SK-N-SH (cell line): ENCODE results near the gene PNP. TPM values are rescaled to one million over a fixed set of nuclear protein-coding genes. Genes with fewer than 3 reads are reported as not detected.

Experiments used
- CTCF ChIA-PET: fragments of 300-600, 350-600 bp; formaldehyde crosslinking; extraction: SDS; loops from one replicate; lab custom pipeline; 2021; lab: Yijun Ruan, JAX
- POLR2A ChIA-PET: fragments of 350-600 bp; sonication (Branson Sonifier 250); formaldehyde crosslinking; extraction: SDS; loops from one replicate; lab custom pipeline; 2020; ENCODE audit warnings: antibody characterized with exemption, inconsistent platforms; lab: Yijun Ruan, JAX
- DNase-seq: peaks from one replicate; pipeline ENCODE4 v3.0.0; 2012
- H2AFZ ChIP-seq: fragments of 200-600 bp; sonication (generic); 2 replicates; pipeline ENCODE4 v1.8.1; 2016; ENCODE audit warnings: antibody characterized with exemption, mild to moderate bottlenecking, low read depth
- H3F3A ChIP-seq: fragments of 200-600 bp; sonication (generic); replicated peaks from 2 replicates; pipeline ENCODE3; 2016; ENCODE audit warnings: antibody characterized with exemption, mild to moderate bottlenecking; ENCODE audit not compliant: insufficient read depth
- H3K27ac ChIP-seq, 2 experiments: fragments of 200-500 bp in 1 of 2; fragments of 200-600 bp in 1 of 2; sonication (Bioruptor generic) in 1 of 2; sonication (generic), shearing (Covaris generic) in 1 of 2; 2 replicates each; pipeline versions ENCODE4 v1.5.1 to v1.6.1; 2014 to 2016; ENCODE audit warnings: low read depth in 2 of 2, inconsistent platforms in 1 of 2, low read length in 1 of 2, mild to moderate bottlenecking in 1 of 2, mixed read lengths in 1 of 2
- H3K27me3 ChIP-seq: fragments of 200-600 bp; sonication (generic), shearing (Covaris generic); 2 replicates; pipeline ENCODE4 v1.6.1; 2016; ENCODE audit warnings: mixed run types; ENCODE audit not compliant: insufficient read depth
- H3K36me3 ChIP-seq, 2 experiments: fragments of 200-500 bp in 1 of 2; fragments of 200-600 bp in 1 of 2; sonication (Bioruptor generic) in 1 of 2; sonication (generic) in 1 of 2; replicated peaks in 1 of 2; 2 replicates each; pipeline versions ENCODE3 to v1.5.1; 2014 to 2016; ENCODE audit warnings: low read length in 1 of 2, mild to moderate bottlenecking in 1 of 2; ENCODE audit not compliant: insufficient read depth in 2 of 2, control insufficient read depth in 1 of 2
- H3K4me1 ChIP-seq, 2 experiments: fragments of 200-500 bp in 1 of 2; fragments of 200-600 bp in 1 of 2; sonication (Bioruptor generic) in 1 of 2; sonication (generic), shearing (Covaris generic) in 1 of 2; 2 replicates each; pipeline versions ENCODE4 v1.5.1 to v1.6.1; 2014 to 2016; ENCODE audit warnings: low read depth in 1 of 2, low read length in 1 of 2, mixed run types in 1 of 2; ENCODE audit not compliant: insufficient read depth in 2 of 2, control insufficient read depth in 1 of 2
- H3K4me2 ChIP-seq: fragments of 200-600 bp; sonication (generic), shearing (Covaris generic); 2 replicates; pipeline ENCODE4 v1.6.1; 2017; ENCODE audit warnings: mixed run types
- H3K4me3 ChIP-seq, 2 experiments: fragments of 200-500 bp in 1 of 2; fragments of 200-600 bp in 1 of 2; sonication (Bioruptor generic) in 1 of 2; sonication (generic), shearing (Covaris generic) in 1 of 2; 2 replicates each; pipeline versions ENCODE4 v1.5.1 to v1.8.1; 2014 to 2016; ENCODE audit warnings: low read depth in 2 of 2, inconsistent platforms in 1 of 2, low read length in 1 of 2, mild to moderate bottlenecking in 1 of 2, mixed read lengths in 1 of 2, moderate library complexity in 1 of 2
- H3K79me2 ChIP-seq: fragments of 200-600 bp; sonication (generic); 2 replicates; pipeline ENCODE4 v1.8.1; 2017; ENCODE audit warnings: mild to moderate bottlenecking; ENCODE audit not compliant: insufficient read depth
- H3K9ac ChIP-seq: fragments of 200-600 bp; sonication (generic); 2 replicates; pipeline ENCODE4 v1.6.1; 2017; ENCODE audit warnings: mixed run types
- H3K9me2 ChIP-seq: fragments of 200-600 bp; sonication (generic); 2 replicates; pipeline ENCODE4 v1.6.1; 2017; ENCODE audit warnings: mixed run types
- H3K9me3 ChIP-seq: fragments of 200-600 bp; sonication (generic); 2 replicates; pipeline ENCODE4 v1.6.1; 2017; ENCODE audit warnings: mixed run types, mild to moderate bottlenecking, moderate library complexity
- H4K20me1 ChIP-seq: fragments of 200-600 bp; sonication (generic); 2 replicates; pipeline ENCODE4 v1.6.1; 2017; ENCODE audit warnings: mild to moderate bottlenecking, mixed run types; ENCODE audit not compliant: insufficient read depth
- CHD2 ChIP-seq: fragments of 150-350 bp; IDR thresholded peaks from 2 replicates; pipeline ENCODE4 v1.6.1; 2018; ENCODE audit warnings: low read length; ENCODE audit not compliant: partially characterized antibody
- ELF1 ChIP-seq: IDR thresholded peaks from 2 replicates; pipeline ENCODE4 v1.4.0; 2012
- EP300 ChIP-seq, 2 experiments: IDR thresholded peaks; 2 replicates each; pipeline versions ENCODE4 v1.4.0 to v1.6.1; 2012; ENCODE audit warnings: borderline replicate concordance in 1 of 2, low read depth in 1 of 2, low read length in 1 of 2
- EZH2phosphoT487 ChIP-seq: fragments of 200-600 bp; sonication (generic); IDR thresholded peaks from 2 replicates; pipeline ENCODE4 v1.6.1; 2017; ENCODE audit warnings: low read depth, mixed run types, mild to moderate bottlenecking, antibody characterized with exemption, moderate library complexity, borderline replicate concordance
- FOXJ3 ChIP-seq: sonication (generic); formaldehyde crosslinking; IDR thresholded peaks from 2 replicates; pipeline ENCODE4 v1.5.1; 2020; ENCODE audit warnings: mild to moderate bottlenecking, missing genetic modification reagents
- MEF2A ChIP-seq: IDR thresholded peaks from 2 replicates; pipeline ENCODE4 v1.4.0; 2012; ENCODE audit warnings: low read depth, borderline replicate concordance
- MXI1 ChIP-seq: IDR thresholded peaks from 2 replicates; pipeline ENCODE4 v1.6.1; 2012; ENCODE audit warnings: mild to moderate bottlenecking, low read depth, low read length, improper control_type of control experiment
- POLR2AphosphoS5 ChIP-seq: IDR thresholded peaks from 2 replicates; pipeline ENCODE4 v1.6.1; 2012; ENCODE audit warnings: low read depth, low read length
- RCOR1 ChIP-seq: fragments of 150-350 bp; IDR thresholded peaks from 2 replicates; pipeline ENCODE4 v1.6.1; 2017; ENCODE audit warnings: antibody characterized with exemption, low read length
- RXRA ChIP-seq: IDR thresholded peaks from 2 replicates; pipeline ENCODE4 v1.4.0; 2012; ENCODE audit warnings: low read depth, mild to moderate bottlenecking, borderline replicate concordance
- SMC3 ChIP-seq: IDR thresholded peaks from 2 replicates; pipeline ENCODE4 v1.6.1; 2012; ENCODE audit warnings: low read depth, low read length, improper control_type of control experiment
- TAF1 ChIP-seq: IDR thresholded peaks from 2 replicates; pipeline ENCODE4 v1.6.1; 2012; ENCODE audit warnings: low read depth, mild to moderate bottlenecking, low read length, moderate library complexity, borderline replicate concordance
- TEAD4 ChIP-seq: IDR thresholded peaks from 2 replicates; pipeline ENCODE4 v1.4.0; 2012; ENCODE audit warnings: mild to moderate bottlenecking, borderline replicate concordance; ENCODE audit not compliant: insufficient read depth
- WGBS: methylation state at CpG from one replicate; pipeline ENCODE4 v1.1.6; 2017; ENCODE audit warnings: low lambda C conversion rate; 5-methylcytosine and 5-hydroxymethylcytosine counted together
- polyA plus RNA-seq, 3 experiments: library from polyadenylated mRNA; depleted of rRNA; stranded (reverse); fragments of >200 nt; gene quantifications; 2 replicates each; pipeline ENCODE4 v1.2.3, GENCODE V29; 2012
- TF ChIP-seq, protein P1 (sequence below): IDR thresholded peaks from 2 replicates; pipeline ENCODE4 v1.6.1; 2012; ENCODE audit warnings: mild to moderate bottlenecking, low read depth, low read length, moderate library complexity
- TF ChIP-seq, protein P2 (sequence below): fragments of 150-350 bp; IDR thresholded peaks from 2 replicates; pipeline ENCODE4 v1.6.1; 2017; ENCODE audit warnings: antibody characterized with exemption, low read length, low read depth, borderline replicate concordance
- TF ChIP-seq, protein P3 (sequence below): IDR thresholded peaks from 2 replicates; pipeline ENCODE4 v1.4.0; 2012; ENCODE audit warnings: low read depth
- TF ChIP-seq, protein P4 (sequence below): IDR thresholded peaks from 2 replicates; pipeline ENCODE4 v1.4.0; 2012; ENCODE audit warnings: low read depth, borderline replicate concordance
- TF ChIP-seq, protein P5 (sequence below): IDR thresholded peaks from 2 replicates; pipeline ENCODE4; 2012
- TF ChIP-seq, protein P6 (sequence below): IDR thresholded peaks from 2 replicates; pipeline ENCODE4 v1.4.0; 2012; ENCODE audit warnings: low read depth, borderline replicate concordance
- TF ChIP-seq, protein P7 (sequence below): fragments of 150-350 bp; IDR thresholded peaks from 2 replicates; pipeline ENCODE4 v1.6.1; 2016; ENCODE audit warnings: mild to moderate bottlenecking, low read depth, low read length

Gene PNP
- polyA plus RNA-seq, 1 of the 3 experiments (the other 2 are of a cell fraction), result 29.8 TPM

DNA sequence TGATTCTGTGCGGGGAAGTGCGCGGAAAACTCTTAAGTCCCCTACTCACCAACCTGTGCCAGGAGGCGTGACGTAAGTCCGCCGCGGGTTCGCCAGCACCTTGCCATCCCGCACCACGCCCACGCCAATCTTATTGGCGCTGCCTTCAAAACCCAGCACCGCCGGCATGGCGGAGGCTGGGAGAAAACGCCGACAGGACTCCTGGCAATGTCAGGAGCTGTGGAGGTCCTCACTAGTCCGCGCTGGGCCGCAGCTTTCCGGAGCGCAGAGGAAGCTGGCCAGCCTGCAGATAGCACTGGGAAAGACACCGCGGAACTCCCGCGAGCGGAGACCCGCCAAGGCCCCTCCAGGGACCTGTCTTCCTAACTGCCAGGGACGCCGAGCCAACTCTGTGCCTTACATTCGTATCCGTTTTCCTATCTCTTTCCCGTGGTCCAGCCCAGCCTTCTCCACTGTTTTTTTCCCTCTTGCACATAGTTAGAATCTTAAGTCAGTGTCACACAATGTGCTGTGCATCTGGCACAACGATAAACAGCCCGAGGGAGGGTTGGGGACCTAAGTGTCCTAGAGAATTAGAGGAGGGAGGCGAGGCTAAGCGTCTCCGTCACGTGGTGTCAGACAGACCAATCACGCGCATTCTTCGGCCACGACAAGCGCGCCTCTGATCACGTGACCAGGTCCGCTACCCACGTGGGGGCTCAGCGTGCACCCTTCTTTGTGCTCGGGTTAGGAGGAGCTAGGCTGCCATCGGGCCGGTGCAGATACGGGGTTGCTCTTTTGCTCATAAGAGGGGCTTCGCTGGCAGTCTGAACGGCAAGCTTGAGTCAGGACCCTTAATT lies 14.5 kb upstream of the PNP start, which contains the start of the genes APEX1 and OSGEP:
TSS of gene APEX1 (plus strand) at position 711 of the 839 bp plus-strand sequence. CDS start 420 bp downstream, outside the sequence.
TSS of gene OSGEP (minus strand) at position 297 of the 839 bp plus-strand sequence. CDS start at position 168, 129 bp downstream.
- Histone ChIP-seq H3F3A (peaks cover 12% of the 10 kb centered on the region), H3K9ac (peak within 1 kb of the TSS; percentile 92), H3K4me2 (peak within 1 kb of the TSS; percentile 96), H3K4me3 (peak within 1 kb of the TSS; percentile 92), H3K9me2 (no peaks in the 10 kb centered on the region), H3K36me3 (peaks cover 50 to 57% of the 10 kb centered on the region in 2 experiments), H3K27ac (peak within 1 kb of the TSS; percentile 92 to 96), H2AFZ (peak within 1 kb of the TSS; percentile 82), H3K4me1 (peaks cover 5 to 6% of the 10 kb centered on the region in 2 experiments; a peak in 3 of 4 replicates), H4K20me1 (no peaks in the 10 kb centered on the region), H3K9me3 (no peaks in the 10 kb centered on the region), H3K79me2 (peaks cover 51% of the 10 kb centered on the region), H3K27me3 (no peaks in the 10 kb centered on the region)
- ChIA-PET POLR2A (interaction anchor here (0.8 to 3.0 kb wide), 10 partner anchors 9 to 227 kb away, joined by 3 to 35 read pairs (median 5); partner anchors contain the start of genes CCNB1IP1, PARP2, PNP and TEP1), CTCF (interaction anchor here (0.8 to 2.7 kb wide), 5 partner anchors 39 to 155 kb away, joined by 3 to 7 read pairs (median 6); no protein-coding TSS in a partner anchor)
- DNase-seq, result peak; percentile 95
- WGBS, result 0% methylated on average over 38 of the region's 56 CpGs
- TF ChIP-seq, protein P1, sequence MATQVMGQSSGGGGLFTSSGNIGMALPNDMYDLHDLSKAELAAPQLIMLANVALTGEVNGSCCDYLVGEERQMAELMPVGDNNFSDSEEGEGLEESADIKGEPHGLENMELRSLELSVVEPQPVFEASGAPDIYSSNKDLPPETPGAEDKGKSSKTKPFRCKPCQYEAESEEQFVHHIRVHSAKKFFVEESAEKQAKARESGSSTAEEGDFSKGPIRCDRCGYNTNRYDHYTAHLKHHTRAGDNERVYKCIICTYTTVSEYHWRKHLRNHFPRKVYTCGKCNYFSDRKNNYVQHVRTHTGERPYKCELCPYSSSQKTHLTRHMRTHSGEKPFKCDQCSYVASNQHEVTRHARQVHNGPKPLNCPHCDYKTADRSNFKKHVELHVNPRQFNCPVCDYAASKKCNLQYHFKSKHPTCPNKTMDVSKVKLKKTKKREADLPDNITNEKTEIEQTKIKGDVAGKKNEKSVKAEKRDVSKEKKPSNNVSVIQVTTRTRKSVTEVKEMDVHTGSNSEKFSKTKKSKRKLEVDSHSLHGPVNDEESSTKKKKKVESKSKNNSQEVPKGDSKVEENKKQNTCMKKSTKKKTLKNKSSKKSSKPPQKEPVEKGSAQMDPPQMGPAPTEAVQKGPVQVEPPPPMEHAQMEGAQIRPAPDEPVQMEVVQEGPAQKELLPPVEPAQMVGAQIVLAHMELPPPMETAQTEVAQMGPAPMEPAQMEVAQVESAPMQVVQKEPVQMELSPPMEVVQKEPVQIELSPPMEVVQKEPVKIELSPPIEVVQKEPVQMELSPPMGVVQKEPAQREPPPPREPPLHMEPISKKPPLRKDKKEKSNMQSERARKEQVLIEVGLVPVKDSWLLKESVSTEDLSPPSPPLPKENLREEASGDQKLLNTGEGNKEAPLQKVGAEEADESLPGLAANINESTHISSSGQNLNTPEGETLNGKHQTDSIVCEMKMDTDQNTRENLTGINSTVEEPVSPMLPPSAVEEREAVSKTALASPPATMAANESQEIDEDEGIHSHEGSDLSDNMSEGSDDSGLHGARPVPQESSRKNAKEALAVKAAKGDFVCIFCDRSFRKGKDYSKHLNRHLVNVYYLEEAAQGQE, result peak; percentile 5; the same call in 1 of the 2 replicates
- TF ChIP-seq ELF1, result no peak; the same call in 1 of the 2 replicates
- TF ChIP-seq, protein P2, sequence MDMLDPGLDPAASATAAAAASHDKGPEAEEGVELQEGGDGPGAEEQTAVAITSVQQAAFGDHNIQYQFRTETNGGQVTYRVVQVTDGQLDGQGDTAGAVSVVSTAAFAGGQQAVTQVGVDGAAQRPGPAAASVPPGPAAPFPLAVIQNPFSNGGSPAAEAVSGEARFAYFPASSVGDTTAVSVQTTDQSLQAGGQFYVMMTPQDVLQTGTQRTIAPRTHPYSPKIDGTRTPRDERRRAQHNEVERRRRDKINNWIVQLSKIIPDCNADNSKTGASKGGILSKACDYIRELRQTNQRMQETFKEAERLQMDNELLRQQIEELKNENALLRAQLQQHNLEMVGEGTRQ, result peak; percentile 99
- TF ChIP-seq TAF1, result peak; percentile 70
- TF ChIP-seq POLR2AphosphoS5, result peak; percentile 76
- no peak; the same call in 1 of the 2 replicates for TF ChIP-seq RCOR1
- TF ChIP-seq, protein P3, sequence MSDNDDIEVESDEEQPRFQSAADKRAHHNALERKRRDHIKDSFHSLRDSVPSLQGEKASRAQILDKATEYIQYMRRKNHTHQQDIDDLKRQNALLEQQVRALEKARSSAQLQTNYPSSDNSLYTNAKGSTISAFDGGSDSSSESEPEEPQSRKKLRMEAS, result peak; percentile 99
- TF ChIP-seq CHD2, result peak; percentile 85
- TF ChIP-seq, protein P4, sequence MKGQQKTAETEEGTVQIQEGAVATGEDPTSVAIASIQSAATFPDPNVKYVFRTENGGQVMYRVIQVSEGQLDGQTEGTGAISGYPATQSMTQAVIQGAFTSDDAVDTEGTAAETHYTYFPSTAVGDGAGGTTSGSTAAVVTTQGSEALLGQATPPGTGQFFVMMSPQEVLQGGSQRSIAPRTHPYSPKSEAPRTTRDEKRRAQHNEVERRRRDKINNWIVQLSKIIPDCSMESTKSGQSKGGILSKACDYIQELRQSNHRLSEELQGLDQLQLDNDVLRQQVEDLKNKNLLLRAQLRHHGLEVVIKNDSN, result peak; percentile 100
- no peak for TF ChIP-seq EP300 (IDR thresholded peaks at IDR 0.05; ENCODE audit: borderline replicate concordance in 1 of 2, low read depth in 1 of 2, low read length in 1 of 2)
- no peak for TF ChIP-seq FOXJ3 (CRISPR knock-in tag)
- TF ChIP-seq MXI1, result peak; percentile 97
- TF ChIP-seq TEAD4, result no peak
- no peak for TF ChIP-seq EZH2phosphoT487
- TF ChIP-seq MEF2A, result no peak
- TF ChIP-seq SMC3, result 0 out of 2 replicates have a peak, but pooled peaks have one; percentile 17
- TF ChIP-seq, protein P5, sequence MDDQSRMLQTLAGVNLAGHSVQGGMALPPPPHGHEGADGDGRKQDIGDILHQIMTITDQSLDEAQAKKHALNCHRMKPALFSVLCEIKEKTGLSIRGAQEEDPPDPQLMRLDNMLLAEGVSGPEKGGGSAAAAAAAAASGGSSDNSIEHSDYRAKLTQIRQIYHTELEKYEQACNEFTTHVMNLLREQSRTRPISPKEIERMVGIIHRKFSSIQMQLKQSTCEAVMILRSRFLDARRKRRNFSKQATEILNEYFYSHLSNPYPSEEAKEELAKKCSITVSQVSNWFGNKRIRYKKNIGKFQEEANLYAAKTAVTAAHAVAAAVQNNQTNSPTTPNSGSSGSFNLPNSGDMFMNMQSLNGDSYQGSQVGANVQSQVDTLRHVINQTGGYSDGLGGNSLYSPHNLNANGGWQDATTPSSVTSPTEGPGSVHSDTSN, result peak; percentile 8; the same call in 1 of the 2 replicates
- no peak for TF ChIP-seq RXRA
- TF ChIP-seq, protein P6, sequence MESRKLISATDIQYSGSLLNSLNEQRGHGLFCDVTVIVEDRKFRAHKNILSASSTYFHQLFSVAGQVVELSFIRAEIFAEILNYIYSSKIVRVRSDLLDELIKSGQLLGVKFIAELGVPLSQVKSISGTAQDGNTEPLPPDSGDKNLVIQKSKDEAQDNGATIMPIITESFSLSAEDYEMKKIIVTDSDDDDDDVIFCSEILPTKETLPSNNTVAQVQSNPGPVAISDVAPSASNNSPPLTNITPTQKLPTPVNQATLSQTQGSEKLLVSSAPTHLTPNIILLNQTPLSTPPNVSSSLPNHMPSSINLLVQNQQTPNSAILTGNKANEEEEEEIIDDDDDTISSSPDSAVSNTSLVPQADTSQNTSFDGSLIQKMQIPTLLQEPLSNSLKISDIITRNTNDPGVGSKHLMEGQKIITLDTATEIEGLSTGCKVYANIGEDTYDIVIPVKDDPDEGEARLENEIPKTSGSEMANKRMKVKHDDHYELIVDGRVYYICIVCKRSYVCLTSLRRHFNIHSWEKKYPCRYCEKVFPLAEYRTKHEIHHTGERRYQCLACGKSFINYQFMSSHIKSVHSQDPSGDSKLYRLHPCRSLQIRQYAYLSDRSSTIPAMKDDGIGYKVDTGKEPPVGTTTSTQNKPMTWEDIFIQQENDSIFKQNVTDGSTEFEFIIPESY, result peak; percentile 92
- TF ChIP-seq, protein P7, sequence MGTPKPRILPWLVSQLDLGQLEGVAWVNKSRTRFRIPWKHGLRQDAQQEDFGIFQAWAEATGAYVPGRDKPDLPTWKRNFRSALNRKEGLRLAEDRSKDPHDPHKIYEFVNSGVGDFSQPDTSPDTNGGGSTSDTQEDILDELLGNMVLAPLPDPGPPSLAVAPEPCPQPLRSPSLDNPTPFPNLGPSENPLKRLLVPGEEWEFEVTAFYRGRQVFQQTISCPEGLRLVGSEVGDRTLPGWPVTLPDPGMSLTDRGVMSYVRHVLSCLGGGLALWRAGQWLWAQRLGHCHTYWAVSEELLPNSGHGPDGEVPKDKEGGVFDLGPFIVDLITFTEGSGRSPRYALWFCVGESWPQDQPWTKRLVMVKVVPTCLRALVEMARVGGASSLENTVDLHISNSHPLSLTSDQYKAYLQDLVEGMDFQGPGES, result peak; percentile 16; the same call in 1 of the 2 replicates
